Duodenal mucosa (tissue), 2 donors: ENCODE results near the gene ADARB2.

ENCODE experiments used
- H3K27ac ChIP-seq: one replicate; pipeline ENCODE4 v1.7.0; 2013; ENCODE audit warnings: low read depth, low read length
- H3K27me3 ChIP-seq, 2 donors: one replicate each; pipeline ENCODE4 v1.7.0; 2013; ENCODE audit warnings: low read length in 2 of 2, control low read depth in 1 of 2; ENCODE audit not compliant: insufficient read depth in 2 of 2, control insufficient read depth in 1 of 2
- H3K36me3 ChIP-seq, 2 donors: one replicate each; pipeline ENCODE4 v1.7.0; 2013; ENCODE audit warnings: low read length in 2 of 2, control low read depth in 1 of 2; ENCODE audit not compliant: insufficient read depth in 2 of 2, control insufficient read depth in 1 of 2
- H3K4me1 ChIP-seq, 2 donors: one replicate each; pipeline ENCODE4 v1.7.0; 2013; ENCODE audit warnings: low read length in 2 of 2, control low read depth in 1 of 2; ENCODE audit not compliant: insufficient read depth in 2 of 2, control insufficient read depth in 1 of 2
- H3K4me3 ChIP-seq, 2 donors: one replicate each; pipeline ENCODE4 v1.7.0; 2013; ENCODE audit warnings: low read length in 2 of 2, low read depth in 1 of 2
- H3K9ac ChIP-seq, 2 donors: one replicate each; pipeline ENCODE4 v1.7.0; 2013; ENCODE audit warnings: low read length in 2 of 2, low read depth in 1 of 2
- H3K9me3 ChIP-seq, 2 donors: one replicate each; pipeline ENCODE4 v1.7.0; 2013; ENCODE audit warnings: low read length in 2 of 2, control low read depth in 1 of 2; ENCODE audit not compliant: control insufficient read depth in 1 of 2

The ADARB2 gene

DNA sequence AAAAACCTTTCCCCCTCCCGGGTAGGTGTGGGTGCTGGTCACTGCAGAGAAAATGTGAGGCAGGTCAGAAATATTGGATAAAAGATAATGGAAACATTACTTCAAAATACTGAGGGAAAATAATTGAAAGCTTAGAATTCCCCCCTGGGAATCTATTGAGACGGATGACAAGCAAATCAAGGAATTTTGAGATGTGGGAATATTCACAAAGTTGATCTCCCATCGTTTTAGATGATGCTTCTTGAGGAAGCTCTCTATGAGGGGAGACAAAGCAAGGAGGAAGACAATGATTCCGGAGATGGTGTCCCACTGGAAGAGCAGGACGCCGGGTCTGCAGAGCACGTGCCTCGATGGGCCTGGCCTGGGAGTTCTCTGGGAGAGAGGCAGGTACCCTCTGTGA is 470.2 kb downstream of the ADARB2 start:
- Histone ChIP-seq H3K9me3 (no peaks in the 10 kb centered on the region), H3K36me3 (no peaks in the 10 kb centered on the region), H3K4me3 (no peak overlapping the region), H3K9ac (no peak overlapping the region), H3K27me3 (no peaks in the 10 kb centered on the region), H3K27ac (no peak overlapping the region), H3K4me1 (no peaks in the 10 kb centered on the region)

DNA sequence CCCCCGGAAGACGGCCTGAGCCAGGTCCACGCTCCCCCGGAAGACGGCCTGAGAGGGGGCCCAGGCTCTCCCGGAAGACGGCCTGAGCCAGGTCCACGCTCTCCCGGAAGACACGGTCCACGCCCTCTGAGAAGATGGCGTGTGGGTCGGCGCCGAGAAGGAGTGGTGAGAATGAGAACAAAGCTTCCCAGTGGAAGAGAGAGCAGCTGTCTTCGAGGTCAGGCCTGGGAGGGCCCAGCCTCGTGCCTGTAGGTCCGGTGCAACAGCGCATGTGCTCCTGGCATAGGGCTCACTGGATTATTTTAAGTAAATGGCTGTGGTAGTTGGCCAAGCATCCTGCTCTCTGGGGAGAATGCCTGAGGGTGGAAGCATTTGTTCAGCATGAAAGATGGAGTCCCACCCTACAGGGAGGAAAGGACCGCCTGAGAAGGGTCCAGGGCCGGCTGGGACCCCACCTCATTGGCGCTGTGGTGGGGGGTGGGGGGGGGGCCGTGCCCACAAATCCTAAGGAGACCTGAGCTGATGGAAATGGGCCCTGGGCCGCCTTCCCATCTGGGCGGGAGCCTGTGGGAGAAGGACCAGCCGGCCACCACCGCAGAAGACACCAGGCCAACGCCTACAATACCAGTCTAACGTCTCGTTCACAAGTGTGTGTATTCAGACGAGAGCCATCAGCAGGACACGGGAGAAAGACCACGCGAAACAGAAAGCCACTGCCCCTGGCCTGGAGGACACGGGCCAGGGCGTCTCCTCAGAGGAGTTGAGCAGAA is 471.1 kb downstream of the ADARB2 start:
- no peak overlapping the region for H3K27ac ChIP-seq
- H3K4me3 ChIP-seq, result no peak overlapping the region
- no peak overlapping the region for H3K9ac ChIP-seq
- H3K4me1 ChIP-seq, result no peaks in the 10 kb centered on the region
- H3K9me3 ChIP-seq, result no peaks in the 10 kb centered on the region
- no peaks in the 10 kb centered on the region for H3K36me3 ChIP-seq
- no peaks in the 10 kb centered on the region for H3K27me3 ChIP-seq

DNA sequence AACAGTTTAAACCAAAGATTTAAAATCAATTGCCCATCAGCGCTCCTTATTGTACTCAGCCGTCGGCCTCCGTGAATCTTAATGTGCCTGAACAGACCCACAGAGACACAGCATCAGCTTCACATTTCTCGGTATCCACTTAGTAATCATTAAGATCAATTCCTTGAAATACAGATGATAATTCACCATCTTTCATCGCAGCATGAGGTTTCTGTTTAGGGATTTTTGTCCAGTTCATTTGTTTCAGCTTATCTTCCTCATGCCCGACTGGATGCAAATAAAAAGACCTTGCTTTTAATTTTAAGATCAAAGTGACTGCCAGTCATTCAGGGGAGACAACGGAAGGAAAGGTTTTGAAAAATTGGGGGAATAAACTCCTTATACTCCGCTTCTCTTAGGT is 473.3 kb downstream of the ADARB2 start:
- Histone ChIP-seq H3K4me3 (no peak overlapping the region), H3K4me1 (no peaks in the 10 kb centered on the region), H3K9me3 (no peaks in the 10 kb centered on the region), H3K27me3 (no peaks in the 10 kb centered on the region), H3K27ac (no peak overlapping the region), H3K36me3 (no peaks in the 10 kb centered on the region), H3K9ac (no peak overlapping the region)

DNA sequence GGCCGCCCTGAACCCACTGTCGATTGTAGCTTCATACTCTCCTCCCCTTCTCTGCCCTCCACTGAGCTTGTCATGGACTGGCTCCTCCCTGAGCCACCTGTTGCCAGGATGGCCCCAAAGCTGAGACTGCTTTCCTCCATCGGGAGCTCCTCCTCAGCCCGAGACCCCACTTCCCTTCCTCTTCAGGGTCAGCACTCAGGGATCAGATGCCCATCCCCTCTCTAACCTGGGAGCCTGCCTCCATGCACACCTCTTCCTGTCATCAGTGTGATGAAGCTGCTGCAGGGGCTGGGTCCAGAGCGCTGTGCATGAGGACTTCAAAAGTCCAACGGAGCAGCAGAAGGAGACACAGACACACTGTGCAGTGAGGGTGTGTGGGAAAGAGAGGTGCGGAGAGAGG is 480.1 kb downstream of the ADARB2 start:
- Histone ChIP-seq H3K9me3 (no peaks in the 10 kb centered on the region), H3K4me3 (no peak overlapping the region), H3K9ac (no peak overlapping the region), H3K27me3 (peaks cover 3% of the 10 kb centered on the region in 2 donors), H3K36me3 (no peaks in the 10 kb centered on the region), H3K27ac (no peak overlapping the region), H3K4me1 (peaks cover 0 to 4% of the 10 kb centered on the region in 2 donors)

DNA sequence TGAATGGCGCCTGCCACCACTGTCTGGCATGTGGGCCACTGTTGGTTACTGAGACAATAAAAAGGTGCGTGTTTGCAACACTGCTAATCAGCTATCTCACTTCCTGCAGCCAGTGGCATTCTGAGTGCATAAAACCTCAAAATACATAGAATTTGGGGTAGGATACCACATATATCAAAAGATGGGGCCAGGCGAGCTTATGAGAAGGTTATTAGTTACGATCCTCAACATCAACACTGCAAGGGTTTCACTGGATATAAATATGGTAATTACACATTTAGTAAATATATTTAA is 480.9 kb downstream of the ADARB2 start:
- Histone ChIP-seq H3K27ac (no peak overlapping the region), H3K36me3 (no peaks in the 10 kb centered on the region)

DNA sequence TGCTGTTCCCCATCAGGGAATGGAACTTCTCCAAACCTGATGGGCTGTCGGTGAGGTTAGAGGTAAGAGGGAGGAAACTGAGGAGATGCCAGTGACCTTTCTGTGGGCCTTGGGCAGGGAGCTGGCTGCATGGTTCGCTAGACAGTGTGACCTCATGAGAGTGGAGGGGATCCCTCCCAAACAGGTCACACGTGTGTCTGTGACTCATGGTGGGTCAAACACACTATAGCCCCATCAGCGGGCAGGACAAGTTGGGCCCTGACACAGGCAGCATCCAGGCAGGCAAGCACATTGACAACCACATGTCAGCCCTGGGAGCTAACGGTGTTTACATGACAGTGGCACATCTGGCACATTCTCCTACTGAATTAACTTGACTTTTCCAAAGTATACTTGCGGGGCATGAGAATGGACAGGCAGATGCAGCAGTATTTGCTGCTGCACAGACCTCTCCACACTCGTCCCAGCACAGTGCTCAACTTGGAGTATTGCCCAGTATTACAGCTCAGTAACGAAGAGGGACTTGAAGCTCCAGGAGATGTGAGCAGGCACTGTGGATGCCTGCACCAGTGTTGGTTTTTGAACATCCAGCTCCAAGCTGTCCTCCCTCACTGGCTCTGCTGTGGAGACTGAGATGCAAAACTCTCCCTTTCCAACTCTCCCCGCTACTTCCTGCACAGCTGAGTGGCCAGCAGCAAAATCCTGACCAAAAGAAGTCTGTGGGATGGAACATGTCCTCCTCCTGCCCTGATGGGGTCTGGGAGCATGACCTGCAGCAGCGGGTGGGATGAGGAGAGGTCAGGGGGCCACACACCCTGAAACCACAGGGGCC is 481.5 kb downstream of the ADARB2 start:
- H3K9ac ChIP-seq, result no peak overlapping the region
- H3K9me3 ChIP-seq, result no peaks in the 10 kb centered on the region
- no peak overlapping the region for H3K4me3 ChIP-seq
- H3K27me3 ChIP-seq, result peaks cover 3% of the 10 kb centered on the region in 2 donors
- H3K36me3 ChIP-seq, result no peaks in the 10 kb centered on the region
- H3K4me1 ChIP-seq, result peaks cover 0 to 4% of the 10 kb centered on the region in 2 donors
- no peak overlapping the region for H3K27ac ChIP-seq

More for the DNA sequence above, 480.9 kb downstream of the ADARB2 start:
- Histone ChIP-seq H3K4me1 (peaks cover 0 to 4% of the 10 kb centered on the region in 2 donors), H3K4me3 (no peak overlapping the region), H3K27me3 (peaks cover 3% of the 10 kb centered on the region in 2 donors), H3K9ac (no peak overlapping the region), H3K9me3 (no peaks in the 10 kb centered on the region)

DNA sequence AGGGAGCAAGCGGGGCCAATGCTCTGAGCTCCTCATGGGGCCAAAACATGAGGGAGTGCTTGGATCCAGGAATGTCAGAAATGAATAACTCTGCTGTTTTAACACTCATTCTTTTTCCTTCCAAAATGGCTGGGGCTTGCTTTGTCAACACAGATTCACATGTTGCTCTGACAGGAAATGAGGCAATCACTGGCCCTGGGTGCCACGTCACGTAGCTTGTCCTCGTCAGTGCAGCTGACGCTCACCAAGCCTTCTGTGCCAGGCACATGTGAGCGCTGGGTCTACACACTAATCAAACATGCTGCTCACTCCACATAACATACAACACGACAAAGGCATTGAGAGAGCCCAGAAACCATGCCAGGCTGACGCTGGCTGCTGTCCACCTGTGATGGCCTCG is 482.2 kb downstream of the ADARB2 start:
- Histone ChIP-seq H3K36me3 (no peaks in the 10 kb centered on the region), H3K9ac (no peak overlapping the region), H3K4me1 (peaks cover 0 to 4% of the 10 kb centered on the region in 2 donors), H3K9me3 (no peaks in the 10 kb centered on the region), H3K27me3 (peaks cover 3% of the 10 kb centered on the region in 2 donors), H3K4me3 (no peak overlapping the region), H3K27ac (no peak overlapping the region)

DNA sequence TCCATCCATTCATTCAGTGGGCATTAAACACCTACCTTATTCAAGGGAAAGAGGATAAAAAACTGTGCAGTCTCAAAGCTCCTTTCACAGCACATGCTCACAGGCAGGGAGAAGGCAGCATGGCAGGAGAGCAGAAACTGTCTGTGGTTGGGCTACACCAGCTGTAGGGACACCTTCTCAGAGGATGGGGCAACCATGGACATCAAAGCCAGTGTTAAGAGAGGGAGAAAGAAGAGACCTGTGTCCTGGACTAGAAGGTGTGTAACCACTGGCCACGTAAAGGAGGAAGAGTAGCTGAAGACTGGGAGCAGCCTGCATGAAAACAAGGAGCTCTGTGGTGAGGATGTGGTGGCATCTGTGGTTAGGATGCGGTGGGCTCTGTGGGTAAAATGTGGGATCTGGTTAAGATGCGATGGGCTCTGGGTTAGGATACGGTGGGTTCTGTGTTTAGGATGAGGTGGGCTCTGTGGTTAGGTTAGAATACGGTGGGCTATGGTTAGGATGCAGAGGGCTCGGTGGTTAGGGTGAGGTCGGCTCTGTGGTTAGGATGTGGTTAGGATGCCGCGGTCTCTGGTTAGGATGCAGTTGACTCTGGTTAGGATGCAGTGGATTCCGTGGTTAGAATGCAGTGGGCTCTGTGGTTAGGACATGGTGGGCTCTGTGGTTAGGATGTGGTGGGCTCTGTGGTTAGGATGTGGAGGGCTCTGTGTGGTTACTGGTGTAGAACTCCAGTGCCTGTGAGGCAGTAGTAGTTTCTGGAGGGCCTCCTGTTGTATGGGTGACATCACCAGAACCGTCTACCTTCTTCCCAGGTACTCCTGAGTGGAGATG is 483.6 kb downstream of the ADARB2 start:
- Histone ChIP-seq H3K4me3 (no peak overlapping the region), H3K36me3 (no peaks in the 10 kb centered on the region), H3K9ac (no peak overlapping the region), H3K4me1 (peaks cover 0 to 4% of the 10 kb centered on the region in 2 donors), H3K27me3 (peaks cover 3% of the 10 kb centered on the region in 2 donors), H3K27ac (no peak overlapping the region), H3K9me3 (no peaks in the 10 kb centered on the region)

DNA sequence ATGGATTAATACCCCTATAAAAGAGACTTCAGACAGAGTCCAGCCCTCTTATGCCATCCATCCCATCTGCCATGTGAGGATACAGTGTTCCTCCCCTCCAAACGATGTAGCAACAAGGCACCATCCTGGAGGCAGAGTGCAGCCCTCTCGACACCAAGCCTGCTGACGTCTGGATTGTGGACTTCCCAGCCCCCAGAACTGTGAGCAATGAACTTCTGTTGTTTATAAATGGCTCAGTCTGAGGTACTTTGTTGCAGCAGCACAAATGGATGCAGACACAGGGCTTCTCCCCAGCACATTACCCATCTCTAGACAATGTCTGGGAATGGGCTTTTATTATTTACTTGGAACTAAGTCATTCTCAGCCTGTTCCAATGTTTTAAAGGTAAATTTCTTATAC is 485.6 kb downstream of the ADARB2 start:
- Histone ChIP-seq H3K36me3 (no peaks in the 10 kb centered on the region), H3K4me1 (peaks cover 0 to 4% of the 10 kb centered on the region in 2 donors), H3K9ac (no peak overlapping the region), H3K27ac (no peak overlapping the region), H3K4me3 (no peak overlapping the region), H3K27me3 (peaks cover 3% of the 10 kb centered on the region in 2 donors), H3K9me3 (no peaks in the 10 kb centered on the region)
